Activated T-helper 2 cell treated with anti-CD3 and anti-CD28 coated beads, Interferon-gamma antibody, Interleukin-2, Interleukin-4, amounts not matched to agents 10 μg/mL and 5 μg/mL and 100 μg/mL, durations not matched to agents 14 hours and 24 hours and 36 hours (primary cell): ENCODE measurements around the gene KDM4B. TPM values are rescaled to one million over a fixed set of nuclear protein-coding genes. Genes with fewer than 3 reads are reported as not detected.

Experiments used
- DNase-seq: peaks from one replicate; pipeline ENCODE4 v3.0.0; 2021; ENCODE audit warnings: low spot score
- H3K27ac Mint-ChIP-seq: one replicate; pipeline ENCODE4 v1.8.0; 2021; ENCODE audit warnings: mixed read lengths
- H3K27me3 Mint-ChIP-seq: one replicate; pipeline ENCODE4 v1.8.0; 2021; ENCODE audit warnings: low read depth, mixed read lengths
- H3K36me3 Mint-ChIP-seq: one replicate; pipeline ENCODE4 v1.8.0; 2021; ENCODE audit warnings: low read depth, mixed read lengths
- H3K4me1 Mint-ChIP-seq: one replicate; pipeline ENCODE4 v1.8.0; 2021; ENCODE audit warnings: low read depth, mixed read lengths
- H3K4me3 Mint-ChIP-seq: one replicate; pipeline ENCODE4 v1.8.0; 2021; ENCODE audit warnings: low read depth, mild to moderate bottlenecking, moderate library complexity, mixed read lengths
- H3K9me3 Mint-ChIP-seq: one replicate; pipeline ENCODE4 v1.8.0; 2021; ENCODE audit warnings: mixed read lengths
- intact Hi-C: fragments of 100-400 bp; cut with micrococcal nuclease; formaldehyde crosslinking; loops from one replicate; pipeline ENCODE4 v1.15.1; 2023
- total RNA-seq: library from RNA; stranded (reverse); gene quantifications from 2 replicates; pipeline ENCODE4 v1.2.3, GENCODE V29; 2022

KDM4B gene
- total RNA-seq, 1 donor from 2014 or later = 51.7 TPM

GRCh38 chr19:4980838-4981680 lies 12.1 kb downstream of the KDM4B start:
- H3K27me3 Mint-ChIP-seq = no peaks in the 10 kb centered on the region
- no peaks in the 10 kb centered on the region for H3K9me3 Mint-ChIP-seq
- no peak for DNase-seq
- H3K4me3 Mint-ChIP-seq = no peak overlapping the region
- no peaks in the 10 kb centered on the region for H3K4me1 Mint-ChIP-seq
- H3K36me3 Mint-ChIP-seq = peaks cover 15% of the 10 kb centered on the region
- no peak overlapping the region for H3K27ac Mint-ChIP-seq
- intact Hi-C loops = no loop called here

- intact Hi-C loops = no loop called here
- no peak overlapping the region for H3K27ac Mint-ChIP-seq
- no peaks in the 10 kb centered on the region for H3K4me1 Mint-ChIP-seq
- peaks cover 14% of the 10 kb centered on the region for H3K36me3 Mint-ChIP-seq
- H3K4me3 Mint-ChIP-seq = no peak overlapping the region
- DNase-seq = no peak
- no peaks in the 10 kb centered on the region for H3K27me3 Mint-ChIP-seq
- no peaks in the 10 kb centered on the region for H3K9me3 Mint-ChIP-seq
These were observed 12.7 kb downstream of the KDM4B start for GRCh38 chr19:4981681-4981958.

DNA sequence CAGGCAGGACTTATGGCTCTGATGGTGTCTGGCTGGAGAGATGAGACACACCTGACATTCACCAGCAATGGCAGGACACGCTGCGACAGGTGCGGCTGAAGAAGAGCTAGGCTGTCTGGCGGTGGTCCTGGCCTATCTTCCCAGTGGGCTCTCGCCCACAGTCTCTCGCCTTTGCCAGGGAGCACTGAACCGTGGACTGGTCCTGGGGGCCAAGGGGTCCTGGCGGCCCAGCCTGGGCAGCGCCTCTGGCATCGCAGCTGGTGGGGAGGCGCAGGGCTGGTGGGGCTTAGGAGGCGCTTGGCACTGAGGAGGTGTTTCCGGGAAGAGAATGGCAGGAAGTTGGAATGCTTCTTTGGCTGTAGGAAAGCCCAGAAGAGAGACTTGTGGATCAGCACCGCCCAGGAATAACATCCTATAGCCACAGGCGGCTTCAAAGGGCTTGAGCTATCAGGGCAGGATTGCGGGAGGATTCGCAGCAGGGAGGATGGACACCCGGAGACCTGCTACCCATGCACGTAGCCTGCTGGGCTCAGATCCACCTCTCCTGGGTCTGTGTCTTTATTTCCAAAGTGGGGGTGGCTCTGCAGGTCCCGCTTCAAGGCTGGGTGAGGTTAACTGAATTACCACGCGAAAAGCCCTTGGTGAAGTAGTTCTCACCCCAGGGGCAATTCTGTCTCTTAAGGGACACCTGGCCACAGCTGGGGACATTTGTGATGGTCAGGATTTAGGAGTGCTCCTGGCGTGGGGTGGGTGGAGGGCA lies 14.6 kb downstream of the KDM4B start:
- intact Hi-C loops = no loop called here
- no peaks in the 10 kb centered on the region for H3K9me3 Mint-ChIP-seq

DNA sequence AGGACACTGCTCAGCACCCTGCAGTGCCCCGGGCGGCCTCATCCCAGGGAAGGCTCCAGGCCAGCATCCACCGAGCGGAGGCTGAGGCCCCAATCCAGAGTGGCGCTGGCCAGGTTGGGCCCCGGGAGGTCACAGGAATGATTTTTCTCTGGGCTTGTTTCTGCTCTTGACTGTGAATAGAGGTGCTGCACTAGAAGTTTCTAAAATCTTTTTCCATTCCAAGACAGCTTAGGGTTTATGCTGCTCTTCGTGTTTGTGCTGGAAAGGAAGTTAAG lies 15.1 kb downstream of the KDM4B start:
- Mint-ChIP-seq H3K4me1 (peaks cover 3% of the 10 kb centered on the region), H3K27ac (no peak overlapping the region), H3K27me3 (no peaks in the 10 kb centered on the region), H3K4me3 (no peak overlapping the region), H3K36me3 (peaks cover 3% of the 10 kb centered on the region), H3K9me3 (no peaks in the 10 kb centered on the region)
- no peak for DNase-seq
- intact Hi-C loops = no loop called here

More for the DNA sequence above, 14.6 kb downstream of the KDM4B start:
- no peak for DNase-seq
- Mint-ChIP-seq H3K27ac (no peak overlapping the region), H3K27me3 (no peaks in the 10 kb centered on the region), H3K4me3 (no peak overlapping the region), H3K36me3 (peaks cover 3% of the 10 kb centered on the region), H3K4me1 (peaks cover 3% of the 10 kb centered on the region)

GRCh38 chr19:4984438-4984990 lies 15.6 kb downstream of the KDM4B start:
- DNase-seq = no peak
- no peak overlapping the region for H3K4me3 Mint-ChIP-seq
- H3K27ac Mint-ChIP-seq = no peak overlapping the region
- intact Hi-C loops = no loop called here
- H3K36me3 Mint-ChIP-seq = peaks cover 3% of the 10 kb centered on the region
- no peaks in the 10 kb centered on the region for H3K9me3 Mint-ChIP-seq
- H3K4me1 Mint-ChIP-seq = peaks cover 3% of the 10 kb centered on the region
- no peaks in the 10 kb centered on the region for H3K27me3 Mint-ChIP-seq

- intact Hi-C loops = no loop called here
- no peaks in the 10 kb centered on the region for H3K9me3 Mint-ChIP-seq
- H3K27me3 Mint-ChIP-seq = no peaks in the 10 kb centered on the region
- peaks cover 3% of the 10 kb centered on the region for H3K36me3 Mint-ChIP-seq
- H3K27ac Mint-ChIP-seq = no peak overlapping the region
- DNase-seq = no peak
- H3K4me1 Mint-ChIP-seq = peaks cover 3% of the 10 kb centered on the region
- H3K4me3 Mint-ChIP-seq = no peak overlapping the region
These were observed 16.7 kb downstream of the KDM4B start for GRCh38 chr19:4985551-4985991.

- intact Hi-C loops = no loop called here
- H3K27me3 Mint-ChIP-seq = no peaks in the 10 kb centered on the region
- H3K4me3 Mint-ChIP-seq = no peak overlapping the region
- peaks cover 3% of the 10 kb centered on the region for H3K36me3 Mint-ChIP-seq
- no peak for DNase-seq
- H3K9me3 Mint-ChIP-seq = no peaks in the 10 kb centered on the region
- no peak overlapping the region for H3K27ac Mint-ChIP-seq
- H3K4me1 Mint-ChIP-seq = peaks cover 3% of the 10 kb centered on the region
These were observed 17.1 kb downstream of the KDM4B start for GRCh38 chr19:4986056-4986455.

GRCh38 chr19:4986471-4986891 lies 17.6 kb downstream of the KDM4B start:
- intact Hi-C loops = no loop called here
- no peak overlapping the region for H3K27ac Mint-ChIP-seq
- no peak overlapping the region for H3K4me3 Mint-ChIP-seq

GRCh38 chr19:4987256-4987655 lies 18.3 kb downstream of the KDM4B start:
- Mint-ChIP-seq H3K4me3 (no peak overlapping the region), H3K36me3 (peaks cover 13% of the 10 kb centered on the region), H3K27ac (no peak overlapping the region), H3K27me3 (no peaks in the 10 kb centered on the region), H3K9me3 (peaks cover 3% of the 10 kb centered on the region), H3K4me1 (peaks cover 4% of the 10 kb centered on the region)
- intact Hi-C loops = no loop called here
- DNase-seq = no peak

More at GRCh38 chr19:4986471-4986891, 17.6 kb downstream of the KDM4B start:
- Mint-ChIP-seq H3K4me1 (peaks cover 3% of the 10 kb centered on the region), H3K36me3 (peaks cover 5% of the 10 kb centered on the region), H3K27me3 (no peaks in the 10 kb centered on the region), H3K9me3 (no peaks in the 10 kb centered on the region)
- no peak for DNase-seq

DNA sequence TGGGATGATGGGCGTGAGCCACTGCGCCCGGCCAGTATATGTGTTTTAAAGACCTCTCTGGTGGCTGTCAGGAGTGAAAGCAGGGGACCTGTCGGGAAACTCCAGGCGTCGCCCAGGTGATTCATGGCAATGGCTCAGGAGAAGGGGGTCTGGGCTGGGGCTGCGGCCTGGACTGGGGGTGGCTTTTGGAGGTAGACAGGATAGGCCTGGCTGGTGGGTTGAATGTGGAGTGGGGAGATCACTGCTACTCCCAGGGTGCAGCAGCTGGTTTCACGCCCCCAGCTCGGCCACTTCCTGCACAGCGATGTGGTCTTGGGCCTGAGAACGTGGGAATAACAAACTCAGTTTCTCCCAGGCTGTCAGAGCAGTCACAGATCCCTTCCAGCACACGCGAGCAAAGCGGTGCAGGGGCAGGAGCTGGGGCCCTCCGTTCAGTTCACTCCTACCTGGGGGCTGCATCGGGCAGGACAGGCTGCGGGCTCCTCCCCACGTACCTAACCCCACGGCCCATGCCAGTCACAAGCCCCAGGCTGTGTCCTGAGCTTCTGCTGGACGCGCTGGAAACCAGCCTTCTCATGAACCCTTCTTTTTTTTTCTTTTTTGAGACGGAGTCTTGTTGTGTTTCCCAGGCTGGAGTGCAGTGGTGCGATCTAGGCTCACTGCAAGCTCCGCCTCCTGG lies 18.9 kb downstream of the KDM4B start:
- intact Hi-C loops = no loop called here
- no peak overlapping the region for H3K4me3 Mint-ChIP-seq
- H3K36me3 Mint-ChIP-seq = peaks cover 17% of the 10 kb centered on the region
- peaks cover 4% of the 10 kb centered on the region for H3K4me1 Mint-ChIP-seq
- no peak for DNase-seq
- no peaks in the 10 kb centered on the region for H3K27me3 Mint-ChIP-seq
- H3K27ac Mint-ChIP-seq = no peak overlapping the region
- H3K9me3 Mint-ChIP-seq = peaks cover 3% of the 10 kb centered on the region

GRCh38 chr19:4988770-4989251 lies 19.9 kb downstream of the KDM4B start:
- intact Hi-C loops = no loop called here
- Mint-ChIP-seq H3K36me3 (peaks cover 24% of the 10 kb centered on the region), H3K27ac (no peak overlapping the region), H3K4me3 (no peak overlapping the region), H3K4me1 (peaks cover 4% of the 10 kb centered on the region), H3K9me3 (peaks cover 3% of the 10 kb centered on the region), H3K27me3 (no peaks in the 10 kb centered on the region)
- DNase-seq = no peak

DNA sequence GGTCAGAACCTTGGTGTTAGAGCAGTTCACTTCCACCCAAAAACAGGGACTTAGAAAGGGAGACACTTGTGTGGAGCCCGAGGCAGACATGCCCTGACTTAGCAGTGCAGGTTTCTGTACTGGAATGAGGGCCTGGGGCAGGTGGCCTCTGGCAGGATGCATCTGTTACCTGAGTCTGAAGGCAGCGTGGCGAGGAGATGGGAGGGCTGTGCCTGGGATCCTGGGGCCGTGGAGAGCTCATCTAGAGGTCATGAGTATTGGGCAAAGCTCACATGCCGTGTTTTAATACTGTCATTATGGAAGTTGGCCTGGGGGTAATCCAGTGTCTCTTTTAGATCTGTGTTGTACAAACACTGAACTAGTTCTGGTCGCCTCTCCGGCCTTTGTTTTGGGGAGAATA lies 21.4 kb downstream of the KDM4B start:
- peaks cover 24% of the 10 kb centered on the region for H3K36me3 Mint-ChIP-seq
- H3K9me3 Mint-ChIP-seq = peaks cover 3% of the 10 kb centered on the region
- H3K27ac Mint-ChIP-seq = no peak overlapping the region
- peaks cover 4% of the 10 kb centered on the region for H3K4me1 Mint-ChIP-seq
- no peaks in the 10 kb centered on the region for H3K27me3 Mint-ChIP-seq
- intact Hi-C loops = no loop called here
- no peak for DNase-seq
- no peak overlapping the region for H3K4me3 Mint-ChIP-seq
